NCI-H2107 treated with DMSO at 0.1 percent for 48 hours (cell line): Measurements from ENCODE around the gene GRB10.

Source experiments
- DNase-seq: peaks from one replicate; lab custom pipeline; 2025; ENCODE audit not compliant: unreplicated experiment; lab: John Stamatoyannopoulos, UW

Gene GRB10

DNA sequence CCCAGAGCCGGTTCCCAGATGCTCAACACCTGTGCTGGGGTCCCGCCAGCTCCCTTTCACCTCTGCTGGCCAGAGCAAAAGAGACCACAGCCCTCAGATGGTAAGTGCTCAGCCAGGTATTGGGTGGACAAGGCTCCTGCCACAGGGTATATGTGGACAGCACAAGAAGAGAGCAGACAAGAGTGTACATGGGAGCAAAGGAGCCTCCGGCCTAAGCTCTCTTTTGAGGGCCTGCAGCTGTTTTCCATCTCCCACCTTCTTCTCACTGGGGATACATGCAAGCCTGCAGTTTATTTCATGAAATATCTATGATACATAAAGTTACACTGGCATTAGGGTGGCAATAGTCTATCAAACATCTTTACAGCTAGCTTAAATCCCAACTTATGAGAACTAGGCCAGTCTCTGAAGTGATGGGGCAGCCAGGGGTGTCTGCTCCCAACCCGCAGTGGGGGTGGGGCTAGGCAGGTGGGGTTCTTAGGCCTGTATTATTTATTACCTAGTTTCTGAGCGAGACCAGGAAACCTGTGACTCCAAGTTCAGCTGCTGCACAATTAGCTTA is 167.1 kb downstream of the GRB10 start:
- DNase-seq = no peak

DNA sequence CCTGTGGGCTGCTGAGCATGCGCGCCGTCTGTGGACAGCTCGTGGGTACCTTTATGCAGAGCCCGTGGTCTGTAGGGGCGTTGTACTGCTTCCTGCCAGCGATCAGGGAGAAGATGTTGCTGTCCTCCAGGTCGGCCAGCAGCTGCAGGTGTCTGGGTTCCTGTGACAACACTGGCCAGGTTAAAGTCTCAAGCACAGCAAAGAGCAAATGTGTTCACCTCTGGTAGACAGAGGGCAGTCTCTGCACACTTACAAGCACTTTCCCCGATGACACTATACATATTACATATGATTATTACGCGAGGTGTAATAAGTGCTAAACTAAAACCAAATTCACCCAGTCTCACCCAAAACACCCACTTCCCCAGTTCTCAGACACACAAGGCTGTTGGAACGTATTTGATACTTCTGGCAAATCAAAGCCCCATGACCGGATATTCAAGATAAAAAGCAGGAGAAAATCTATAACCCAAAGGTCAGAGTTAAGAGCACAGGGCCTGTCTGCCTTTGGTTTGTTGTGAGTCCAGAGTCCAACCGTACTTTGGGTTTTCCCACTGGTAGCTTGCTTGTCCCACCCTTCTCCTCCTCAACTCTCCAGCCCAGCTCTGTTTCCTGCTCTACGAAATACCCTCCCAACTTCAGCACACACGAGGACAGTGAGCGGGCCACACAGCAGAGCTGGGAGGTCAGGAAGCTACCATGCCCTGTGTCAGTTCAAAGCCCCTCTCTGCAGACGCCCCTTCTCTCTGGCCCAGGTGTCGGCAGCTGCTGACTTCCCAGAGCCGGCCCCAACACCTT is 167.8 kb downstream of the GRB10 start:
- no peak for DNase-seq

DNA sequence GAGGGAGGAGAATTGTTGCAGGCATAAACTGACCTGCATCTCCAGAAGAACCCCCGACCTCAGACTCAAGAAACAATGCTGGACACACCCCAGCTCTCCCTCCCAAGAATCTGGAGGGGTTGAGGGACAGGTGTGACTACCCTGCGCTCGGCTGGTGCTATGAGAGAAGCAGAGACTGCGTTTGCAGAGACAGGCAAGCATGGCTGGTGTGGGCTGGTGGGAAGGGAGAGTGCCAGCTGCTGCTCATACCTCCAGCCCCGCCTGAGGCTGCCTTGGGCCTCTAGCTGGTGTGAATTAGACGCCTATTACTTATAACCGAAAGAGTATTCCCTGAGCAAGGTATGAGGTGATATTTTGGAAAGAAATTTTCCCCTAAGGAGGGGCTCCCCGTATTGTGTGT is 169.2 kb downstream of the GRB10 start:
- DNase-seq = no peak

DNA sequence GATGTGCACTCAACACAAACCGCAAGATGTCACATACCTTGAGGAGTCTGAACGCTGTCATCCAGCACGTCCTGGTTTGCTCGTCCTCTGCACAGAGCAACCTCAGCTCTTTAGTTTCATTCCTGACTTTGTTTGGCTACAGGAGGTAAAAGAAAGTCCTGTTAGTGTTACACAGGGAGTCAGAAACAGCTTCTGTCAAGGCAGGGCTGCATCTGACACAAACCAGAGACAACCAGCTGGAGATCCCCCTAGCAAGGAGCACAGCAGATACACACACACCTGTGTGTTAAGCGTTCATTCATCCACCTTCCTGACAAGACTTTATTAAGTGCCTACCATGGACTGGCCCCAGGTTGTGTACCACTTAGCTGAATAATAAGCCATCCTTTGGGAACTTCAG is 170.0 kb downstream of the GRB10 start:
- no peak for DNase-seq

DNA sequence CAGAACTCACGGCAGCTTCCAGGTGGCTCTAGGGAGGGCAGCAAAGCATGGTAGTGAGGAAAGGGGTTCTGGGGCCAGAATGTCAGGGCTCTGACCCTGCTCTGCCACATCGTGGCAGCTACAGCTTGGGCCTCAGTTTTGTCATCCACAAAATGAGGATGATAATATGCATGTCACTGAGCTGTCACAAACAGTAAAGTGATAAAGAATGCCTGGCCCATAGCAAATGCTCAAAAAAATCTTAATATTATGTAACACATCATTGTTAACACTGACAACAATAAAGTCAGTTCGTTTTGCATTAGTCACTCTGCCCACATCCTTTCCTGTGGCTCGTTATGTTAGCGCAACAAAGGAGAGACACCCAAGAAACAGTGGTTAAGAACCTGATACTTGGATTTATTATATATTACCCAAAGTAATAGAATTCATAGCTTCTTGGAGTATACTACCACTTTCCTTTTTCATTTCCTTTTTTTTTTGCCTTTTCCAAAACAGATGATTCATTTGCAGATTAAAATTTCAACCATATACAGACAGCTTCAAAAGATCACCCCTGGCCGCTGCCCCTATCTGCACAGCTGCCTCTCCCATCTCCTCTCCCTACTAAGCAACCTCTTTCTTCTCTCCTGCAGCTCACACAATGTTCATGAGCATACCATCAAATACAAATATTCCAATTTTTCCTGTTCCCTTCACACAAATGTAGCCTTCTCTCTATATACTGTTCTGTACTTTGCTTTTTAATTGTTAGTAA is 172.0 kb downstream of the GRB10 start:
- no peak for DNase-seq

DNA sequence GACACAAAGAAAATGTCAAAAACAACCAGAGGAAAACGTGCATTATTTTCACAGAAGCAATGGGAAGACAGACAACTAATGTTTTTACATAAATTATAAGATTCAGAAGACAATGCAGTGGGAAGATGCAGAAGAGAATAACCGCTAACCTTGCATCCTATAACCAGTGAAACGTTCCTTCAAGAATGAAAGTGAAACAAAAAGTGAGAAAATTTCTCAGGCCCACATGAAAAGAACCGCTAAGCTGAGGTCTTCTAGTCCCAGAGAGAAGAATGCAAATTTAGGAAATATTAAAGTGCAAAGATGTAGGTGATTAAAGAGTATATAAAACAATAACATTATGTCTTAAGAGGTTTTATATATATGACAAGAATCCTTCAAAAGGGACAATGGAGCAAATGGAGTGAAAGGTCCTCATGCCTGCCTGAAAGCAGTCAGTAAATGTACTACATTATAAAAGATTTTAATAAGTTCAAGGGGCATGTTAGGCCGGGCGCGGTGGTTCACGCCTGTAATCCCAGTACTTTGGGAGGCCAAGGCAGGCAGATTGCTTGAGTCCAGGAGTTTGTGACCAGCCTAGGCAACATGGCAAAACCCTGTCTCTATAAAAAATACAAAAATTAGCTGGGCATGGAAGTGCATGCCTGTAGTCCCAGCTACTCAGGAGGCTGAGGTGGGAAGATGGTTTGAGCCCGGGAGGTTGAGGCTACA is 174.3 kb downstream of the GRB10 start:
- DNase-seq = no peak

DNA sequence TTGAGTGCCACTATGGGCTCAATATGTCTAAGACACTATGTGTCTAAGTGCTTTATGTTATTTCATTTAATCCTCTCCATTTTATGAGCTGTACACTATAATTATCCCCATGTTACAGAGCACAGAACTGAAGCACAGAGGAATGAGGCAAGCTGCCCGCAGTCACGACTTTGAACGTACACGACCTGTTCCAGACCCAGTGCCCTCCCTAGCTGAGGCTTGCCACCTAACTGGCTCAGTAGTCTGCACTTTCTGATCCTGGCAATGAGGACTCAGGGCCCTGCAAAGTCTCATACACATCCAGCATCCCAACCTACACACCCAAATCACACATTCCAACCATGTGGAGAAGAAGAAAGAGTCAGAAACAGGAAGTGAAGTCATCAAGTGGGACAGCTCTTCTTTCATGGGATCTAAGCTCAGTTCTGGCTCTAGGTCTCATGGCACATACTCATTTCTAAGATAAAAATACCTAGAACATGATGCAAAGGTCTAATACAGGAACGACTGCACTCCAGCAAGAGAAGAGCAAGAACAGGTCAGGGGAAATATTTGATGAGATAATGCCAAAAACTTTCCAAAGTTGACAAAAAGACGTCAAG is 175.1 kb downstream of the GRB10 start:
- no peak for DNase-seq

DNA sequence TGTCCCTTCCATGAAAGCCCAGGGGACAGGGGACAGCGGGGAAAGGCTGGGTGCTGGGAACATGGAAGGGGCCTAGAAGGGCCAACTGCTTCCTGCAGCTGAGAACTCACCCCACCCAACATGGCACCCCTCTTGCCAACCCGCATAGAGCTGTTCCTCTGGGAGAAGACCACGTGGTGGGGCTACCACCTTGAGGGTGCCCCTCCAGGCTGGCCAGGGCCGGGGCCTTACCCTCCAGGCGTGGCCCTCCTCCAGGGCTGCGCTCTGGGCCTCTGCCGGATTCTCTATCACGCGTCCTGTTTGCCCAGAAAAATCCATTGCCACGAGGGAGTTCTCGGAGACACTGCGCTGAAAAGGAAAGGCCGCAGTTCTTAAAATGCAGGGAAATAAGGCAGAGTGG is 177.6 kb downstream of the GRB10 start:
- DNase-seq = no peak

DNA sequence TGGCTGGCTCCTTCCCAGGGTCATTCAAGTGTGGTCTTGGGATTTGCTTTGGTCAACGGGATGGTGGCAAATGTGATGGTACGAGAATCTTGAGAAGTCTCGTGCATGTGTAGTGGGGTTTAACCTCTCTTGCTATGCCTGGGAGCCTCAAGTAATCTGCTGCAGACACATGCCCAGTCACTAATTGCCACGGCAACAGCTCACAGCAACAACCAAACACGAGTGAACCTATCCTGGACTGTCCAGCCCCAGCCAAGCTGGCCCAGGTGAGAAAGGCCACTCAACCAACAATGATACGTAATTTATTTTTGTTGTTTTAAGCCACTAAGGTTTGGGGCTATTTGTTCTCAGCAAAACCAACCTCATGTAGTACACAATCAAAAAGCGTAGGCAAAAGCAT is 179.4 kb downstream of the GRB10 start:
- DNase-seq = no peak

DNA sequence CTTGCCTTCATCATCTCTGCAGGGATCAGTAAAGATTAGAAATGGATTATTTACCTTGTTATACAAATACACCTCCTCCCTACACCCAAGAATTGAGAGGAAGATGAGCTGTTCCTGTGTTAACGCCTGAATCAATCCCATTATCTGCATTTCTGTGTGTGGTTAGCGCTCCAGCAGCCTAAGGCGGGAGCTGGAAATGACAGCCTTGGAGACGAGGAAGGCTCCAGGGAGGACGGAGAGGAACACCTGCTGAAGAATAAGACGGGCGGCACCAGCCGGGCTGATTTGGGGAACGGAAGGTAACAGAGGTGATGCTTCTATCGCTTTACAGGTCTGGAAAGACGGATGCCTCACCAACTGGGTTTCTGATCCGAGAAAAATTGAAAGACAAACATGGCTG is 183.3 kb downstream of the GRB10 start:
- no peak for DNase-seq

DNA sequence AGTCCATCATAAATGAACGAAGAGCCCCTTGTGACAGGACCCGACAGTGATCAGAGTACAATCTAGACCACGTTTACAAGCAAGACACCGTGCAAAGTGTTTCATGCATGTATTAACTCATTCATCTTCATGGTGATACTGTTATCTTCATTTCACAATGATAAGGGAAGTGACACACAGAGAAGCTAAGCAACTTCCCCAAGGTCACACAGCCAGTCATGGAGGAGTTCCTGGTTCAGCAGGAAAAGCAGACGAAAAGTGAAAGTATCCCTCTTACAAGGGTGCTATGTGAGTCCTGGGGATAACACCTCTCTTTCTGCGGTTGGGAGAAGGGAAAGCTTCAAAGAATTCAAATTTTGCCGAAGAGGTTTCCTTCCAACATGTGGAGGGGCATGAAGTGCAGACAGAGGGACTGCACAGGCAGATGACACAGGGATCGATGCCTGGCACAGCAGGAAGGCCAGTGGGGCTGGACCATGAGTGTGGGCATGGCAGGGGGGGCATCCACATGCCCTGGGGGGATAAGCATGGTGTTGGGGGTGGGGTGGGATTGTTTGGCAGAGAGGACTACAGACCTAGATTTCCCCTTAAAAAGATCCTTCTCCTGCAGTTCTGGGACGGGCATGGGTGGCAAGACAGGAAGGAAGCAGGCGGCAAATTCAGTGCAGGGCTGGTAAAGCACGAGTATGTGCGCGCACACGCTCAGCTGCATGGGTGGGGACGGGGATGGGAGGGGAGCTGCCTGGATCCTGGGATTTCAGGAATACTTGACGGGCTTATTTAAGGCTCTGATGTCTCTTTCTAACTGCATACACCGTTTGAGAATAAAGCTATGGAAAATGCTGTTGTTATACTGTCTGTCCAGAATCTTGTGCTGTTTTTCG is 184.0 kb downstream of the GRB10 start:
- no peak for DNase-seq

DNA sequence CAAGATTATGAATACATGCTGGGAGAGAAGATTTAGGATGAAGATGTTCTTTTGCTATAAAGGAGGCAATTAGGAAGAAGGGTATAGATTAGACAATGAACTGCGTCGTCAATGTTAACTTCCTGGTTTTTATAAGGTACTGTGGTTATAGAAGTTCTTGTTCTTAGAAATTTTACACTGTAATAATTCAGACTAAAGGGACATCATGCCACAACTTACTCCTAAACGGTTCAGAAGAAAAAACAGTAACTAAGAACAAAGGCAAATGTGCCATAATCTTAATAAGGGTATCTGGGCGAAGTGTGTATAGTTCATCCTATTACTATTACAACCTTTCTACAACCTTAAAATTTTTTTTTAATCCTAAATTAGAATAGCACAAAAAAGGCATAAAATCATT is 186.2 kb downstream of the GRB10 start:
- no peak for DNase-seq

DNA sequence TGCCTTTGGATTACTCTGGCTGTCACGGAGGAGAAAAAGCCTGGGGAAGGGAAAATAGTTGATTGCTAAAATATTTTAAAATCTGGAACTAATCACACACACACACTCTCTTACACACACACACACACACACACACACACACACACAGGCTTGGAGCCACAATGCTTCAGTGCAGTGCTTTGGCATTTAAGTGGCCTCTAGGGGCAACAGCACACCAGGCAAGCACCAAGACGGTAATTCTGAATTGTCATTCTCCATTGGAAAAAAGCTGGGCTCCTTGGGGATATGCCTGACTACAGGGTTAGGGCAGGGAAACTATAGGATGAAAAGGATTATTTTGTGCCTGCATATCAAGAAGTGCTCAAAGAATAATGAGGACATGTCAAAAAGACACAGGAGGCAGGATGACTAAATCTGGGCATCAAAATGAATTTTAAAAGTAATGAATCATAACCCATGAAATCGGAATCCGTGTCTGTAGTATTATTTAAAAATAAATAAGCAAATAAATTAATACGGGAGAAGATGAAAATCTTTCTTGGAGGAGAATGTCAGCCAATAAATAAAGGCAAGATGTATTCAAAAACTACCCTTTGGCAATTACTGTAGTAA is 187.1 kb downstream of the GRB10 start:
- peak; percentile 23 for DNase-seq

DNA sequence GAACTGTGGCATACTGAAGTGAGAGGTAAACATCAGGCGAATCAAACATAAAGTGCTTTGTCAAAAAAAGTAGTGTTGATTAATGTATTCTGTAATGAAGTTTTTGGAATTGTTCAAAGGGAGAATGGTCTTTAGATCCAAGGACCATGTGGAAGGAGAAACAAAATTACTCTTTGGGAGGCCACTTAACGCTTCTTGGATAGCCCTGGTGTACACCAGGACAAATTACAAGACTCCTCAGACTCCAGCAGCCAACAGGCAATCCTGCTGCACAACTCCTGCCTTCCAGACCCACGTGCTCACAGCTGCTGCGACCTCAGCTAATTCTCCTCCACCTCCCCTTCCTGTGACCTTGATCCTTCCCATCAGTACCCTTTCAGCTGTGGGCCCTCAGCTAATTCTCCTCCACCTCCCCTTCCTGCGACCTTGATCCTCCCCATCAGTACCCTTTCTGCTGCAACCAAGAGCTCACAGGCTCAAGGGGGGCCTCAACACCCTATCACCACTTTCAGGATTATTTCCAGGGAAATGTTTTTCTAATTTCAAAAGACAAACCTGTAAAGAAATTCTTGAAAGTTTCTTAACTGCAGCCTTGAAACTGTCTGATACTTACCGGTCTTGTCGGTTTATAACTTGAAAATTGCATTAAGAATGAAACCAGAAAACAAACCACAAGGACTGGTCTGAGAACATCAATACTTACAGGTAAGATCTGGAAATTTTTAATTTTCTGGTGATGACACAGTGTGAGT is 187.8 kb downstream of the GRB10 start:
- no peak for DNase-seq

DNA sequence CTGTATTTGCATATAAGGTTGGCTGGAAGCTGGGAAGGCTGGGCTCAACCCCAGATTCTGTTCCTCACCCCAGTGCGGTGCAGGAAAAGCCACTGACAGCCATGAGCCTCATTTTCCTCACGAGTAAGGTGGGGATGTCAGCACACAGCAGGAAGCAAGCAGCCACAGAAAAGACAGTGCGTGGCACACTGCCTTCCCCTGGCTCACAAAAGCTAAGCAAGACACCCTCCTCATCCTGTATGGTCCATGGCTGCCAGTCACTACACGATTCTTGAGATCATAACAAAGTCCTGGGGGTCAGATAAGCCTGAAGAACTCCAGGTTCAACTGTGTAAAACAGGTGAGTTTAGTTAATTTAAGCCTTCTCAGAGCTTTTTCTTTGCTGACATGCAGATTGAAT is 188.6 kb downstream of the GRB10 start:
- DNase-seq = no peak

DNA sequence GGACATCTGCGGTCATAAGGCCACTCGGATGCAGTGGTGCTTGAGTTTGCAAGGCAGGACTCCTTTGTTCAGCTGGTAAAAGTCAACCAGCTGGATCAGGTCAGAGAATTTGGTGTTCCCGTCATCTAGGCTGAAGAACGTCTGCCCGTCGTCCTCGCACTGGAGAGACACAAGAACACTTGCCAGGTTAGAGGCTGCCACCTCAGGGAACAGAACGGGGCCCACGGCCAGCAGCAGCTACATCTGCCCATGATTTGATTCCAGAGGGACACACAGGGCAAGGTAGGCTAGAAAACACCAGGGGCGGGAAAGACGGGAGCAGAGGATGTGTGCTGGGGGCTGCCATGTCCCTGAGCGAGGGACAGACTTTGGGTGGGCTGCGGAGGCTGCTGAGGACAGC is 189.8 kb downstream of the GRB10 start:
- DNase-seq = no peak

DNA sequence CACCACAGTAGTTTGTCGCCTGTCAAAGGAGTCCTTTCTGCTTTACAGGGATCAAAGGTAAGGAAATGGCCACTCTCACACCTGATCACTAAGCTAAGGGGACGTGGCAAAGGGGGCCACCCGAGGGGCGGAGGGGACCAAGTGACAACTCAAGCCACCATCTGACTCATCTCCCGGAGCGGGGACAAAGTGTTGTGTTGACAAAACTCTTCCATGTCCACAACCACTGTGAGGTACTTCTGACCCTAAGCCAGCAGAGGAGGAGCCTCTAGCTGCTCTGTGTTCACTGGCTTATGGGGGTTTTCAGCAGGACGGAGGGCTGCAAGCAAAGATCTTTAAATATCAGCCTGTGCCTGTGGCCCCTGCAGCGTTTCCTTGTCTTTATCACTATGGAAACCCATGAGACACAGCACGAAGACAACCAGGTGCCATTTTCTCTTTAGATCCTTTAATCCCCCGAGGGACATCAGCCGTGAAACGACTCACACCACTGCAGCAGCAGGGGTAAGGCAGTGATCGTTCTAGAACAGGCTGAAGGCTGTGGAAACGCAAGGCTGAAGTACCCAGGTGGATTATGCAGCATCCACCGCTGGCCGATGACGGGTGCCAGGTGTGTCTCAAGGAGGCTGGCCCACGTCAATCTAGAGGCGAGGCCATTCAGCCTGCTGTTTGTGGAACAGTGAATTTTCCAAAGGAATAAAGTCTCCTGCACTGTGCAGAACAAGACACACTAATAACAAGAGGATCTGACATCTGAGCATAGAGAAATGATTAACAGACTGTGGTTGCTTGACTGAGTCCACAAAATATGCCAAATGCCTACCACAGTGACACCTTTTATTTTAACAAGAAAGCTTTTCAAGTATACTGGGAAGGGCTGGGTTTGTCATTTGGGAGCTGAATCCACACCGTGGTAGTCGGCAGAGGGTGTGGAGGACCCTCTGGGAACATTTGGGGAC is 190.9 kb downstream of the GRB10 start:
- peak; percentile 73 for DNase-seq

DNA sequence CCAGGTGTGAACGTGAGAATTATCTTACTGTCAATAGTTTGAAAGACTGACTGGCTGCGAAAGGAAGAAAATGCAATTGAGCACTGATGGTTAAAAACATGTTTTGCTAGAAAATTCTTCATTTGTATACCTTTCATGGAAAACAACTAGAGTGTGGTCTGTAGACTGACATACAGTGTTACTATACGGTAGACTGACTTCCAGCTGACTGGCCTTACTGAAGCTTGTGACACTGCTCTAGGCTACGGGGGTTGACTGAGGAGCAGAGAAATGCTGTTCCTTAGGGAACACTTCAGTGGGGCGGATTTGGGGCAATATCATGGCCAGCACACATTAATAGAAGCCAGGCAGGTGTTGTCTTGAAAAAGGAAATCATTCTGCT is 191.6 kb downstream of the GRB10 start:
- no peak for DNase-seq
